T-cell (primary cell): ENCODE data around the gene PRKACG. TPM values are rescaled to one million over a fixed set of nuclear protein-coding genes. Genes with fewer than 3 reads are reported as not detected.

Source experiments
- ATAC-seq, 4 experiments: fragments of 200-7000 bp in 3 of 4; fragments of 150-1000 bp in 1 of 4; cut with Tn5 transposase; replicated peaks in 1 of 4; 1 replicate in 3 of 4; 2 replicates in 1 of 4; pipeline ENCODE4 v1.10.0; 2021; ENCODE audit warnings: moderate library complexity in 3 of 4, mild to moderate bottlenecking in 2 of 4, moderate number of reproducible peaks in 1 of 4
- CTCF ChIA-PET, 2 donors: fragments of 300-600 bp; sonication (Branson Sonifier 250); formaldehyde crosslinking; loops; one replicate each; lab custom pipeline; 2022; ENCODE audit warnings: antibody characterized with exemption in 2 of 2; lab: Charles Lee
- POLR2A ChIA-PET, 2 donors: fragments of 300-600 bp; sonication (Branson Sonifier 250); formaldehyde crosslinking; loops; one replicate each; lab custom pipeline; 2022; ENCODE audit warnings: antibody characterized with exemption in 2 of 2; lab: Charles Lee
- DNase-seq, 35 experiments: peaks; one replicate each; pipeline versions ENCODE4 v3.0.0 to v3.0.0-alpha.2; 2013 to 2023
- H3K27ac ChIP-seq: one replicate; pipeline ENCODE4 v1.5.1; 2013; ENCODE audit warnings: low read length
- H3K27me3 ChIP-seq, 2 experiments: replicated peaks in 1 of 2; 1 replicate in 1 of 2; 2 replicates in 1 of 2; pipeline versions ENCODE4 v1.6.1 to v1.7.0; 2013; ENCODE audit warnings: low read length in 1 of 2, mixed read lengths in 1 of 2; ENCODE audit not compliant: control insufficient read depth in 2 of 2, insufficient read depth in 2 of 2; ENCODE audit errors: extremely low read depth in 1 of 2
- H3K36me3 ChIP-seq, 2 donors: 1 replicate in 1 of 2; 2 replicates in 1 of 2; pipeline versions ENCODE4 v1.6.1 to v1.7.0; 2013; ENCODE audit warnings: low read length in 1 of 2; ENCODE audit not compliant: control insufficient read depth in 2 of 2, insufficient read depth in 1 of 2; ENCODE audit errors: extremely low read depth in 1 of 2
- H3K4me1 ChIP-seq, 2 experiments: 1 replicate in 1 of 2; 2 replicates in 1 of 2; pipeline versions ENCODE4 v1.6.1 to v1.7.0; 2013; ENCODE audit warnings: low read length in 2 of 2, mixed read lengths in 1 of 2; ENCODE audit not compliant: insufficient read depth in 2 of 2, control insufficient read depth in 1 of 2; ENCODE audit errors: extremely low read depth in 1 of 2
- H3K4me3 ChIP-seq, 2 donors: 1 replicate in 1 of 2; 2 replicates in 1 of 2; pipeline versions ENCODE4 v1.5.1 to v1.7.0; 2013; ENCODE audit warnings: mild to moderate bottlenecking in 2 of 2, low read length in 1 of 2, moderate library complexity in 1 of 2; ENCODE audit not compliant: control insufficient read depth in 1 of 2; ENCODE audit errors: extremely low read depth in 1 of 2
- H3K9me3 ChIP-seq: 2 replicates; pipeline ENCODE4 v1.7.0; 2013
- H3K27ac Mint-ChIP-seq, 2 donors: one replicate each; pipeline ENCODE4 v1.8.0; 2020 to 2021; ENCODE audit warnings: mild to moderate bottlenecking in 2 of 2, mixed read lengths in 2 of 2
- H3K27me3 Mint-ChIP-seq, 2 donors: one replicate each; pipeline ENCODE4 v1.8.0; 2021 to 2022; ENCODE audit warnings: mixed read lengths in 2 of 2
- H3K36me3 Mint-ChIP-seq: one replicate; pipeline ENCODE4 v1.8.0; 2021; ENCODE audit warnings: mixed read lengths
- H3K4me1 Mint-ChIP-seq, 3 donors: one replicate each; pipeline ENCODE4 v1.8.0; 2020 to 2022; ENCODE audit warnings: mixed read lengths in 3 of 3, mild to moderate bottlenecking in 1 of 3
- H3K4me3 Mint-ChIP-seq, 3 donors: one replicate each; pipeline ENCODE4 v1.8.0; 2020 to 2022; ENCODE audit warnings: mild to moderate bottlenecking in 3 of 3, mixed read lengths in 3 of 3, moderate library complexity in 3 of 3
- H3K9me3 Mint-ChIP-seq, 3 donors: one replicate each; pipeline ENCODE4 v1.8.0; 2020 to 2022; ENCODE audit warnings: mixed read lengths in 3 of 3
- WGBS: methylation state at CpG from one replicate; pipeline ENCODE4 v1.1.5; 2013; ENCODE audit warnings: missing lambda C conversion rate; ENCODE audit not compliant: insufficient coverage; 5-methylcytosine and 5-hydroxymethylcytosine counted together
- total RNA-seq, 35 experiments: library from RNA in 6 of 35; stranded (reverse) in 6 of 35; fragments of 120-200 nt in 1 of 35; gene quantifications; one replicate each; pipeline versions ENCODE4 v1.2.1 to v1.2.4 and lab custom pipeline; 2013 to 2026

The PRKACG gene
- total RNA-seq, 5 donors from 2014 or later (not counting 1 experiment from before 2014, with no cell fraction given) = not detected

DNA sequence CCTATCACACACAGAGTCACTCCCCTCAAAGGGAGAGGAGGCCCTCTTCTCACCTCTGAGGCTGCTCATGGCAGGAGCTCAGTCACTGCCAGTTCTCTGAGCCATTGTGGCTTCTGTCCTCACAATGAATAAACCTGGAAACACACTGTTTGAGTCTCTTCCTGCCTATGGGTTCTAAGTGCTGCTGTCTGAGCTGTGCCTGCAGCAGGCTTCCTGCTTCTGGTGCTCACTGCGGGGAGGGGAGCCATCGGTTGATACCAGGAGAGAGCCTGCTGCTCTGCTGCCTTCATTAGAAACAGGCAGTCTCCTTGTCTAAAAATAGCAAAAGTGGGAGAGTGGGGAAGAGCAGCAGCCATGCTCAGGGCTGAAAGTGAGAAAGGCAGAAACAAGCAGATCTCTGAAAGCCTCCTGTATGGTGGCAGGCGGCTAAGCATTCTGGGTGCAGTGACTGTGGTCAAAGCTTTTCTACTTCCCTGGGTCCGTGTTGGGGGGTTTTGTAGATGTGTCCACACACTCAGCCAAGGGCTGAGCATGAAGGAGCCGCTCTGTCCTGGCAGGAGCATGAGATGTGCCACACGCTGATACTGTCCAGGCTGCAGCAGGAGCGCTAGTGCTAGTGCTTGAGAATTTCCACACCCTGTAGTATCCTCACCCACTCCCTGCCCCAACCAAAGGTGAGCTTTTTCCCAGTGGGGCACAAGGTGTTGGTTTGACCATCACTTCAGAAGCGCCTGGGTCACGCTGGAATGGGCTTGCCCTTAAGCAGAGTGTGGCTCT, 34.2 kb downstream of the PRKACG start:
- WGBS = 56% methylated on average over 7 of the region's 9 CpGs

DNA sequence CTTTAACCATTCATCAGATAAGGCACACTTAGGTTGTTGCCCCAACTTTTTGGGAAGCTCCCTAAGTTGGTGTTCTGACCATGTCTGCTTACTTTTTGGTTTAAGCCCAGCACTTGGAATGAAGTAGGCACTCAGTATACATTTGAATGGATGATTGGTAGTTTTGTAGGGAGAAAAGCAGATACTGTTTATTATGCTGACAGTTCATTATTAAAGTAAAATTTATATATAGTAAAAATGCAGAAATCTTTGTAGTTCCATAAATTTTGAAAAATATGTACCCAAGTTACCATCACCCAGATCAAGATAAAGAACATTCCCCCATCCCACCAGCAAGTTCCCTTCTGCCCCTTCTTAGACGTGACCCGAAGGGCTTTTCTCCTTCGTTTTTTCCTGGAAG, 35.4 kb downstream of the PRKACG start:
- no peaks in the 10 kb centered on the region for H3K27me3 ChIP-seq
- ChIA-PET POLR2A (no interaction called here), CTCF (interaction anchor here in 1 of 2 donors (1.1 kb wide), 1 partner anchor 271 kb away, joined by 4 read pairs; no protein-coding TSS in a partner anchor)
- H3K4me3 ChIP-seq = no peak overlapping the region
- DNase-seq (no peak), ATAC-seq (no peak)
- H3K4me3 Mint-ChIP-seq = no peak overlapping the region
- H3K9me3 Mint-ChIP-seq = no peaks in the 10 kb centered on the region
- no CpG with 5 or more reads among the region's 3 CpGs for WGBS
- H3K27ac ChIP-seq = no peak overlapping the region
- no peaks in the 10 kb centered on the region for H3K36me3 Mint-ChIP-seq
- H3K9me3 ChIP-seq = no peaks in the 10 kb centered on the region
- H3K36me3 ChIP-seq = no peaks in the 10 kb centered on the region
- H3K4me1 ChIP-seq = peaks cover 4 to 14% of the 10 kb centered on the region in 2 experiments
- H3K27me3 Mint-ChIP-seq = no peaks in the 10 kb centered on the region
- H3K27ac Mint-ChIP-seq = no peak overlapping the region
- H3K4me1 Mint-ChIP-seq = peaks cover 14 to 30% (median 24%) of the 10 kb centered on the region in 3 donors

More for the DNA sequence above, 34.2 kb downstream of the PRKACG start:
- ChIA-PET CTCF (interaction anchor here (0.6 to 1.1 kb wide), 5 partner anchors 14 to 394 kb away, joined by 3 to 7 read pairs (median 4); no protein-coding TSS in a partner anchor), POLR2A (no interaction called here)
- DNase-seq = peak in 15 of 35 experiments; percentile 1 to 28 (median 8)
- Histone ChIP-seq H3K4me3 (no peak overlapping the region), H3K27me3 (no peaks in the 10 kb centered on the region), H3K9me3 (no peaks in the 10 kb centered on the region), H3K27ac (no peak overlapping the region), H3K36me3 (no peaks in the 10 kb centered on the region), H3K4me1 (peaks cover 4 to 14% of the 10 kb centered on the region in 2 experiments)
- peaks cover 8 to 24% (median 20%) of the 10 kb centered on the region in 3 donors for H3K4me1 Mint-ChIP-seq
- ATAC-seq = peak in 3 of 4 experiments; percentile 84 to 86 (median 85)
- no peaks in the 10 kb centered on the region for H3K9me3 Mint-ChIP-seq
- H3K36me3 Mint-ChIP-seq = no peaks in the 10 kb centered on the region
- no peaks in the 10 kb centered on the region for H3K27me3 Mint-ChIP-seq
- H3K4me3 Mint-ChIP-seq = peak overlapping the region in 1 of 3 donors; percentile 11
- peak overlapping the region; percentile 68 to 73 for H3K27ac Mint-ChIP-seq

- no peak overlapping the region for H3K27ac Mint-ChIP-seq
- H3K9me3 Mint-ChIP-seq = no peaks in the 10 kb centered on the region
- peaks cover 14 to 30% (median 24%) of the 10 kb centered on the region in 3 donors for H3K4me1 Mint-ChIP-seq
- H3K27me3 Mint-ChIP-seq = no peaks in the 10 kb centered on the region
- H3K4me3 Mint-ChIP-seq = no peak overlapping the region
- Histone ChIP-seq H3K4me3 (no peak overlapping the region), H3K36me3 (no peaks in the 10 kb centered on the region), H3K27me3 (no peaks in the 10 kb centered on the region), H3K9me3 (no peaks in the 10 kb centered on the region), H3K27ac (no peak overlapping the region), H3K4me1 (peaks cover 4 to 14% of the 10 kb centered on the region in 2 experiments)
- ChIA-PET CTCF (interaction anchor here (0.6 to 1.1 kb wide), 2 partner anchors 269 to 270 kb away, joined by 4 read pairs; no protein-coding TSS in a partner anchor), POLR2A (interaction anchor here in 1 of 2 donors (0.6 kb wide), 1 partner anchor 66 kb away, joined by 6 read pairs; no protein-coding TSS in a partner anchor)
- no peaks in the 10 kb centered on the region for H3K36me3 Mint-ChIP-seq
- DNase-seq (no peak), ATAC-seq (no peak)
- WGBS = no CpG with 5 or more reads among the region's 4 CpGs
Measured at GRCh38 chr9:68978066-68978465, 35.8 kb downstream of the PRKACG start.

GRCh38 chr9:68975365-68976043, 38.4 kb downstream of the PRKACG start:
- no peaks in the 10 kb centered on the region for H3K27me3 ChIP-seq
- POLR2A ChIA-PET = no interaction called here
- no peaks in the 10 kb centered on the region for H3K36me3 Mint-ChIP-seq
- H3K27ac ChIP-seq = no peak overlapping the region
- WGBS = 80% methylated on average over 1 of the region's 5 CpGs
- H3K4me3 Mint-ChIP-seq = no peak overlapping the region
- H3K4me3 ChIP-seq = no peak overlapping the region
- H3K9me3 Mint-ChIP-seq = no peaks in the 10 kb centered on the region
- H3K27me3 Mint-ChIP-seq = no peaks in the 10 kb centered on the region
- no peak for DNase-seq
- CTCF ChIA-PET = interaction anchor here in 1 of 2 donors (0.6 kb wide), 1 partner anchor 66 kb away, joined by 7 read pairs; no protein-coding TSS in a partner anchor
- H3K4me1 ChIP-seq = peaks cover 4 to 14% of the 10 kb centered on the region in 2 experiments
- ATAC-seq = no peak
- H3K27ac Mint-ChIP-seq = no peak overlapping the region
- H3K36me3 ChIP-seq = no peaks in the 10 kb centered on the region
- H3K9me3 ChIP-seq = no peaks in the 10 kb centered on the region
- peaks cover 14 to 29% (median 19%) of the 10 kb centered on the region in 3 donors for H3K4me1 Mint-ChIP-seq

DNA sequence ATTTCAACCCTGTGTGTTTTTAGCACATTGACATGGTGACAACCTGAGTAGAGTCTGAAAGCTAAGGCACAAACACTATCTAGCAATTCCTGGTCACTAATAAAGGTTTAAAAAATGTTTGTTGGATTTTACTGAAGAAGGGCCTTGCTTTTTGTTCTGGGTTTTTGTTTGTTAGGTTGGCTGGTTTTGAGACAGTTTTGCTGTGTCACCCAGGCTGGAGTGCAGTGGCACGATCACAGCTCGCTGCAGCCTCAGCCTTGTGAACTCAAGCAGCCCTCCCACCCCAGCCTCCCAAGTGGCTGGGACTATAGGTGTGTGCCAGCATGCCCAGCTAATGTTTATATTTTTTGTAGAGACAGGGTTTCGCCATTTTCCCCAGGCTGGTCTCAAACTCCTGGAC, 39.0 kb downstream of the PRKACG start:
- no peak for ATAC-seq
- H3K36me3 Mint-ChIP-seq = no peaks in the 10 kb centered on the region
- CTCF ChIA-PET = no interaction called here
- POLR2A ChIA-PET = no interaction called here
- no peak overlapping the region for H3K4me3 Mint-ChIP-seq
- Histone ChIP-seq H3K27ac (no peak overlapping the region), H3K27me3 (no peaks in the 10 kb centered on the region), H3K36me3 (no peaks in the 10 kb centered on the region), H3K9me3 (no peaks in the 10 kb centered on the region), H3K4me3 (no peak overlapping the region), H3K4me1 (peaks cover 4 to 11% of the 10 kb centered on the region in 2 experiments)
- no peaks in the 10 kb centered on the region for H3K9me3 Mint-ChIP-seq
- H3K27ac Mint-ChIP-seq = no peak overlapping the region
- WGBS = no CpG with 5 or more reads among the region's 3 CpGs
- no peaks in the 10 kb centered on the region for H3K27me3 Mint-ChIP-seq
- no peak for DNase-seq
- H3K4me1 Mint-ChIP-seq = peaks cover 13 to 26% (median 14%) of the 10 kb centered on the region in 3 donors

GRCh38 chr9:68974431-68974830, 39.5 kb downstream of the PRKACG start:
- Histone ChIP-seq H3K4me1 (peaks cover 3 to 6% of the 10 kb centered on the region in 2 experiments), H3K9me3 (no peaks in the 10 kb centered on the region), H3K27me3 (no peaks in the 10 kb centered on the region), H3K36me3 (no peaks in the 10 kb centered on the region), H3K4me3 (no peak overlapping the region), H3K27ac (no peak overlapping the region)
- WGBS = 19% methylated on average over 2 of the region's 5 CpGs
- H3K4me1 Mint-ChIP-seq = peaks cover 9 to 21% (median 9%) of the 10 kb centered on the region in 3 donors
- ATAC-seq (peak in 3 of 4 experiments; percentile 36 to 46 (median 42)), DNase-seq (no peak)
- CTCF ChIA-PET = no interaction called here
- peak overlapping the region in 1 of 2 donors; percentile 12 for H3K27ac Mint-ChIP-seq
- POLR2A ChIA-PET = no interaction called here
- H3K27me3 Mint-ChIP-seq = no peaks in the 10 kb centered on the region
- H3K4me3 Mint-ChIP-seq = no peak overlapping the region
- H3K9me3 Mint-ChIP-seq = no peaks in the 10 kb centered on the region
- H3K36me3 Mint-ChIP-seq = no peaks in the 10 kb centered on the region
